PC-9 (cell line): ENCODE results near the gene TMCC1. TPM values are rescaled to one million over a fixed set of nuclear protein-coding genes. Genes with fewer than 3 reads are reported as not detected.
A peak's percentile ranks its signal among the peaks of the same experiment; 100 is the strongest.

Source experiments
- BruUV-seq: library from RNA; stranded (reverse); fragments of 400-500 nt; replicated peaks from 2 replicates; lab custom pipeline; 2021; lab: Mats Ljungman, UMichigan
- CTCF ChIA-PET: fragments of 300-600 bp; sonication (Branson Sonifier 250); formaldehyde crosslinking; loops from one replicate; lab custom pipeline; 2022; ENCODE audit warnings: antibody characterized with exemption; lab: Charles Lee
- POLR2A ChIA-PET: fragments of 300-600 bp; sonication (Branson Sonifier 250); formaldehyde crosslinking; loops from one replicate; lab custom pipeline; 2022; ENCODE audit warnings: antibody characterized with exemption; ENCODE audit not compliant: unreplicated experiment; lab: Charles Lee
- DNase-seq, 2 experiments: peaks; one replicate each; pipeline versions ENCODE4 v3.0.0 to v3.0.0-alpha.2; 2015 to 2022; ENCODE audit warnings: mixed read lengths in 1 of 2
- H2AFZ ChIP-seq: fragments of 200-600 bp; sonication (generic); 2 replicates; pipeline ENCODE4 v1.8.1; 2017; ENCODE audit warnings: antibody characterized with exemption
- H3F3A ChIP-seq: fragments of 200-600 bp; sonication (generic); 2 replicates; pipeline ENCODE4 v1.8.1; 2017; ENCODE audit warnings: antibody characterized with exemption, mild to moderate bottlenecking, low read depth; ENCODE audit not compliant: insufficient read depth
- H3K27ac ChIP-seq: fragments of 200-600 bp; sonication (generic); 2 replicates; pipeline ENCODE4 v1.6.1; 2016; ENCODE audit warnings: mixed run types
- H3K27me3 ChIP-seq: fragments of 200-600 bp; sonication (generic); 2 replicates; pipeline ENCODE4 v1.6.1; 2016; ENCODE audit warnings: low read depth, mixed run types; ENCODE audit not compliant: insufficient read depth
- H3K36me3 ChIP-seq: fragments of 200-600 bp; sonication (generic); 2 replicates; pipeline ENCODE4 v1.6.1; 2016; ENCODE audit warnings: low read depth, mixed run types
- H3K4me1 ChIP-seq: fragments of 200-600 bp; sonication (generic); replicated peaks from 2 replicates; pipeline ENCODE4 v1.6.1; 2016; ENCODE audit warnings: mixed run types; ENCODE audit not compliant: insufficient read depth
- H3K4me2 ChIP-seq: fragments of 200-600 bp; sonication (generic); 2 replicates; pipeline ENCODE4 v1.6.1; 2017; ENCODE audit warnings: mixed run types
- H3K4me3 ChIP-seq: fragments of 200-600 bp; sonication (generic); 2 replicates; pipeline ENCODE4 v1.6.1; 2016; ENCODE audit warnings: mixed run types
- H3K79me2 ChIP-seq: fragments of 200-600 bp; sonication (generic); 2 replicates; pipeline ENCODE4 v1.6.1; 2017; ENCODE audit warnings: low read depth, mixed run types
- H3K9me2 ChIP-seq: fragments of 200-600 bp; sonication (generic); 2 replicates; pipeline ENCODE4 v1.8.1; 2017; ENCODE audit warnings: mild to moderate bottlenecking; ENCODE audit not compliant: insufficient read depth
- H3K9me3 ChIP-seq: fragments of 200-600 bp; sonication (generic); 2 replicates; pipeline ENCODE4 v1.8.1; 2016; ENCODE audit warnings: low read depth; ENCODE audit not compliant: insufficient read depth
- H4K20me1 ChIP-seq: fragments of 200-600 bp; sonication (generic); 2 replicates; pipeline ENCODE4 v1.8.1; 2017; ENCODE audit not compliant: insufficient read depth
- EZH2 ChIP-seq: fragments of 200-600 bp; sonication (generic); IDR thresholded peaks from 2 replicates; pipeline ENCODE4 v1.8.0; 2017; ENCODE audit warnings: antibody characterized with exemption, low read depth
- intact Hi-C: fragments of 100-400 bp; cut with micrococcal nuclease; formaldehyde crosslinking; loops from one replicate; pipeline ENCODE4 v1.10.0; 2022; ENCODE audit not compliant: unreplicated experiment
- total RNA-seq: library from RNA; stranded (reverse); gene quantifications from 2 replicates; pipeline ENCODE4 v1.2.3, GENCODE V29; 2021
- TF ChIP-seq, protein P1 (sequence below): fragments of 200-600 bp; sonication (generic); conservative IDR thresholded peaks from 2 replicates; pipeline ENCODE4 v1.6.1; 2017; ENCODE audit warnings: mixed run types, antibody characterized with exemption, mild to moderate bottlenecking, moderate library complexity

Gene TMCC1
- total RNA-seq, 1 experiment from 2014 or later: 41.4 TPM

DNA sequence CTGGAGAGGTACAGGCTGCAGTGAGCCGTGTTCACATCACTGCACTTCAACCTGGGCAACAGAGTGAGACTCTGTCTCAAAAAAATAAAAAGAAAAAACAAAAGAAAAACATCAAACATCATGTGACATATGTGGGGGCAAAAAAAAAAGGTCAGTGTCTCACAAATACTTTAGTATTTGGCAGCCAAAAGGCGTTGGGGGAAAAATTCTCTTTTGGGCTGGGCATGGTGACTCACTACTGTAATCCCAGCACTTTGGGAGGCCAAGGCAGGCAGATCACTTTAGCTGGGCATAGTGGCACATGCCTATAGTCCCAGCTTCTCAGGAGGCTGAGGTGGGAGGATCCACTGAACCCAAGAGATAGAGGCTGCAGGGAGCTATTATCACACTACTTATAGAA is 47.6 kb downstream of the TMCC1 start:
- Histone ChIP-seq H3K9me2 (no peaks in the 10 kb centered on the region), H3K27me3 (no peaks in the 10 kb centered on the region), H3K9me3 (peaks cover 4% of the 10 kb centered on the region; the same call in 1 of the 2 replicates), H3F3A (0 out of 2 replicates have a peak, but pooled peaks cover 5% of the 10 kb centered on the region), H3K4me1 (no peaks in the 10 kb centered on the region), H3K4me2 (no peak overlapping the region), H3K79me2 (peaks cover 10% of the 10 kb centered on the region; the same call in 1 of the 2 replicates), H2AFZ (no peak overlapping the region), H3K4me3 (no peak overlapping the region), H3K36me3 (peaks cover 8% of the 10 kb centered on the region; the same call in 1 of the 2 replicates), H4K20me1 (no peaks in the 10 kb centered on the region), H3K27ac (no peak overlapping the region)
- no peak for TF ChIP-seq EZH2
- TF ChIP-seq, protein P1, sequence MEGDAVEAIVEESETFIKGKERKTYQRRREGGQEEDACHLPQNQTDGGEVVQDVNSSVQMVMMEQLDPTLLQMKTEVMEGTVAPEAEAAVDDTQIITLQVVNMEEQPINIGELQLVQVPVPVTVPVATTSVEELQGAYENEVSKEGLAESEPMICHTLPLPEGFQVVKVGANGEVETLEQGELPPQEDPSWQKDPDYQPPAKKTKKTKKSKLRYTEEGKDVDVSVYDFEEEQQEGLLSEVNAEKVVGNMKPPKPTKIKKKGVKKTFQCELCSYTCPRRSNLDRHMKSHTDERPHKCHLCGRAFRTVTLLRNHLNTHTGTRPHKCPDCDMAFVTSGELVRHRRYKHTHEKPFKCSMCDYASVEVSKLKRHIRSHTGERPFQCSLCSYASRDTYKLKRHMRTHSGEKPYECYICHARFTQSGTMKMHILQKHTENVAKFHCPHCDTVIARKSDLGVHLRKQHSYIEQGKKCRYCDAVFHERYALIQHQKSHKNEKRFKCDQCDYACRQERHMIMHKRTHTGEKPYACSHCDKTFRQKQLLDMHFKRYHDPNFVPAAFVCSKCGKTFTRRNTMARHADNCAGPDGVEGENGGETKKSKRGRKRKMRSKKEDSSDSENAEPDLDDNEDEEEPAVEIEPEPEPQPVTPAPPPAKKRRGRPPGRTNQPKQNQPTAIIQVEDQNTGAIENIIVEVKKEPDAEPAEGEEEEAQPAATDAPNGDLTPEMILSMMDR: no peak
- ChIA-PET CTCF (no interaction called here), POLR2A (no interaction called here)
- DNase-seq: peak in 1 of 2 experiments; percentile 16
- intact Hi-C loops: no loop called here
- BruUV-seq: no TSS peak

GRCh38 chr3:129840707-129841360 is 52.7 kb downstream of the TMCC1 start:
- Histone ChIP-seq H3K27me3 (no peaks in the 10 kb centered on the region), H3F3A (peaks cover 16% of the 10 kb centered on the region; the same call in 1 of the 2 replicates), H3K27ac (no peak overlapping the region), H3K4me2 (no peak overlapping the region), H3K9me2 (no peaks in the 10 kb centered on the region), H3K36me3 (no peaks in the 10 kb centered on the region; the same call in 1 of the 2 replicates), H4K20me1 (no peaks in the 10 kb centered on the region), H3K4me1 (no peaks in the 10 kb centered on the region), H3K4me3 (no peak overlapping the region), H3K79me2 (peaks cover 17% of the 10 kb centered on the region; the same call in 1 of the 2 replicates), H3K9me3 (no peaks in the 10 kb centered on the region), H2AFZ (no peak overlapping the region)
- no TSS peak for BruUV-seq
- DNase-seq: no peak
- no peak for TF ChIP-seq EZH2
- TF ChIP-seq, protein P1: no peak
- CTCF ChIA-PET: no interaction called here
- POLR2A ChIA-PET: no interaction called here
- intact Hi-C loops: no loop called here

DNA sequence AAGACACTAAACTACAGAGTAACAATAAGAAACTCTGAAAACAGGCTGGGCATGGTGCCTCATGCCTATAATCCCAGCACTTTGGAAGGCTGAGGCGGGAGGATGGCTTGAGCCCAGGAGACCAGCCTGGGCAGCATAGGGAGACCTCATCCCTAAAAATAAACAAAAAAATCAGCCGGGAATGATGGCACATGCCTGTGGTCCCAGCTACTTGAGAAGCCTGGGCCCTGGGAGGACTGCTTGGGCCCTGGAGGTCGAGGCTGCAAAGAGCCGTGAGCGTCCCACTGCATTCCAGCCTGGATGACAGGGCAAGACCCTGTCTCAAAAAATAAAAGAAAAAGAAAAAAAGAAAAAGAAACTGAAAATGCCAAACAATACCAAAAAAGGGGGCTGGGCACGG is 55.4 kb downstream of the TMCC1 start:
- intact Hi-C loops: no loop called here
- no peak for TF ChIP-seq EZH2
- TF ChIP-seq, protein P1: no peak
- Histone ChIP-seq H3K27ac (no peak overlapping the region), H3K4me2 (no peak overlapping the region), H3K4me1 (no peaks in the 10 kb centered on the region), H3K27me3 (no peaks in the 10 kb centered on the region), H3K79me2 (peaks cover 14% of the 10 kb centered on the region; the same call in 1 of the 2 replicates), H2AFZ (no peak overlapping the region), H3K4me3 (no peak overlapping the region), H4K20me1 (no peaks in the 10 kb centered on the region), H3F3A (peaks cover 16% of the 10 kb centered on the region; the same call in 1 of the 2 replicates), H3K9me3 (no peaks in the 10 kb centered on the region), H3K9me2 (no peaks in the 10 kb centered on the region), H3K36me3 (no peaks in the 10 kb centered on the region; the same call in 1 of the 2 replicates)
- ChIA-PET CTCF (no interaction called here), POLR2A (no interaction called here)
- no TSS peak for BruUV-seq
- no peak for DNase-seq
